ENCODE measurements around the gene GAS6.

Gene GAS6

GRCh38 chr13:113852536-113853517 lies 11.0 kb downstream of the GAS6 start:
- no peak for DNase-seq (ENCODE audit: extremely low spot score)
- TF ChIP-seq LEF1 (IDR thresholded peaks at IDR 0.05; ENCODE audit: borderline replicate concordance) (no peak), FOXA1 (IDR thresholded peaks at IDR 0.05) (no peak)
- POLR2A ChIA-PET, result no interaction called here
- CTCF ChIA-PET, result interaction anchor here (0.5 kb wide), 1 partner anchor 11 kb away, joined by 3 read pairs; no protein-coding TSS in a partner anchor

GRCh38 chr13:113851826-113852535 lies 11.9 kb downstream of the GAS6 start:
- TF ChIP-seq NFRKB (IDR thresholded peaks at IDR 0.05), result no peak
- TF ChIP-seq ZNF384 (IDR thresholded peaks at IDR 0.05), result no peak
- TF ChIP-seq BHLHE40 (IDR thresholded peaks at IDR 0.05; ENCODE audit: borderline replicate concordance), result no peak
- no peak for TF ChIP-seq PKNOX1 (IDR thresholded peaks at IDR 0.05)
- no peak for TF ChIP-seq ELF4 (IDR thresholded peaks at IDR 0.05)
- no peak for TF ChIP-seq TARDBP (IDR thresholded peaks at IDR 0.05)
- TF ChIP-seq SUZ12 (IDR thresholded peaks at IDR 0.05), result no peak
- no peak for TF ChIP-seq LEF1 (IDR thresholded peaks at IDR 0.05; ENCODE audit: borderline replicate concordance)
- TF ChIP-seq SP1 (IDR thresholded peaks at IDR 0.05), result no peak
- no peak for TF ChIP-seq CTBP1 (IDR thresholded peaks at IDR 0.05; ENCODE audit: borderline replicate concordance)
- TF ChIP-seq ARNT (IDR thresholded peaks at IDR 0.05), result no peak
- no peak for DNase-seq (ENCODE audit: extremely low spot score)
- CTCF ChIA-PET, result no interaction called here
- POLR2A ChIA-PET, result no interaction called here

- no peak for DNase-seq (ENCODE audit: extremely low spot score)
- POLR2A ChIA-PET, result no interaction called here
- TF ChIP-seq ARNT (IDR thresholded peaks at IDR 0.05), result no peak
- TF ChIP-seq SUZ12 (IDR thresholded peaks at IDR 0.05), result no peak
- TF ChIP-seq HDGF (IDR thresholded peaks at IDR 0.05; ENCODE audit: borderline replicate concordance), result no peak
- TF ChIP-seq ZNF384 (IDR thresholded peaks at IDR 0.05), result no peak
- no peak for TF ChIP-seq NFRKB (IDR thresholded peaks at IDR 0.05)
- TF ChIP-seq BHLHE40 (IDR thresholded peaks at IDR 0.05; ENCODE audit: borderline replicate concordance), result no peak
- no peak for TF ChIP-seq ELF4 (IDR thresholded peaks at IDR 0.05)
- TF ChIP-seq SP1 (IDR thresholded peaks at IDR 0.05), result no peak
- CTCF ChIA-PET, result no interaction called here
These were observed 12.4 kb downstream of the GAS6 start for GRCh38 chr13:113851480-113851803.

GRCh38 chr13:113850722-113851479 lies 13.0 kb downstream of the GAS6 start:
- no peak for DNase-seq (ENCODE audit: extremely low spot score)
- POLR2A ChIA-PET, result no interaction called here
- TF ChIP-seq ARNT (IDR thresholded peaks at IDR 0.05) (no peak), TARDBP (IDR thresholded peaks at IDR 0.05) (no peak), PKNOX1 (IDR thresholded peaks at IDR 0.05) (no peak), HDGF (IDR thresholded peaks at IDR 0.05; ENCODE audit: borderline replicate concordance) (no peak), LEF1 (IDR thresholded peaks at IDR 0.05; ENCODE audit: borderline replicate concordance) (no peak), CTBP1 (IDR thresholded peaks at IDR 0.05; ENCODE audit: borderline replicate concordance) (no peak), SUZ12 (IDR thresholded peaks at IDR 0.05) (no peak), L3MBTL2 (conservative IDR thresholded peaks at IDR 0.05) (no peak), FOXM1 (IDR thresholded peaks at IDR 0.05; ENCODE audit: borderline replicate concordance) (no peak), ZNF384 (IDR thresholded peaks at IDR 0.05) (no peak), FOXK2 (IDR thresholded peaks at IDR 0.05) (no peak), ELF4 (IDR thresholded peaks at IDR 0.05) (no peak), NFRKB (IDR thresholded peaks at IDR 0.05) (no peak), BHLHE40 (IDR thresholded peaks at IDR 0.05; ENCODE audit: borderline replicate concordance) (no peak), FOXA1 (IDR thresholded peaks at IDR 0.05) (no peak), SP1 (IDR thresholded peaks at IDR 0.05) (no peak)
- CTCF ChIA-PET, result no interaction called here

- ChIA-PET CTCF (no interaction called here), POLR2A (no interaction called here)
- TF ChIP-seq ZNF384 (IDR thresholded peaks at IDR 0.05) (no peak), ELF4 (IDR thresholded peaks at IDR 0.05) (no peak), BHLHE40 (IDR thresholded peaks at IDR 0.05; ENCODE audit: borderline replicate concordance) (no peak), FOXK2 (IDR thresholded peaks at IDR 0.05) (no peak), NFRKB (IDR thresholded peaks at IDR 0.05) (no peak), TARDBP (IDR thresholded peaks at IDR 0.05) (no peak)
- DNase-seq (ENCODE audit: extremely low spot score), result no peak
These were observed 13.7 kb downstream of the GAS6 start for GRCh38 chr13:113849981-113850721.

- POLR2A ChIA-PET, result no interaction called here
- DNase-seq (ENCODE audit: extremely low spot score), result no peak
- TF ChIP-seq ARNT (IDR thresholded peaks at IDR 0.05), result no peak
- TF ChIP-seq L3MBTL2 (conservative IDR thresholded peaks at IDR 0.05), result no peak
- no peak for TF ChIP-seq CTBP1 (IDR thresholded peaks at IDR 0.05; ENCODE audit: borderline replicate concordance)
- no peak for TF ChIP-seq NFRKB (IDR thresholded peaks at IDR 0.05)
- TF ChIP-seq LEF1 (IDR thresholded peaks at IDR 0.05; ENCODE audit: borderline replicate concordance), result no peak
- TF ChIP-seq HDGF (IDR thresholded peaks at IDR 0.05; ENCODE audit: borderline replicate concordance), result no peak
- TF ChIP-seq PKNOX1 (IDR thresholded peaks at IDR 0.05), result no peak
- TF ChIP-seq ZNF384 (IDR thresholded peaks at IDR 0.05), result no peak
- TF ChIP-seq SP1 (IDR thresholded peaks at IDR 0.05), result no peak
- TF ChIP-seq ELF4 (IDR thresholded peaks at IDR 0.05), result no peak
- CTCF ChIA-PET, result no interaction called here
These were observed 14.3 kb downstream of the GAS6 start for GRCh38 chr13:113849546-113849945.
